ENCODE results near the gene ACSM4. TPM values are rescaled to one million over a fixed set of nuclear protein-coding genes. Genes with fewer than 3 reads are reported as not detected.
"Not testable (repeated sequence)": the region's sequence is repeated elsewhere in the genome, so short reads cannot be mapped to it uniquely, and the experiment has no call there.

Gene ACSM4
- not detected for total RNA-seq
- under 1 TPM in 1 of 2 donors, not detected in 1; 0.12 TPM for polyA plus RNA-seq (ENCODE audit: insufficient read length in 2 of 2)
- long read RNA-seq, donor 1 = 0 reads
- long read RNA-seq, donor 2 = 0 reads
- long read RNA-seq, donor 3 = 0 reads
- long read RNA-seq, donor 4 = 0 reads

GRCh38 chr12:7303772-7304171 lies at the start of gene ACSM4:
TSS of gene ACSM4 (plus strand) at chr12:7304072. CDS start at chr12:7304332, 260 bp downstream.
- Histone ChIP-seq H3K4me1 (ENCODE audit: control insufficient read depth, insufficient read depth, low read length) (no peaks in the 10 kb centered on the region), H3K36me3 (ENCODE audit: control insufficient read depth, insufficient read depth, low read length) (no peaks in the 10 kb centered on the region), H3K27ac (ENCODE audit: low read depth, low read length) (no peak within 1 kb of the TSS), H3K27me3 (ENCODE audit: control insufficient read depth, insufficient read depth, low read length) (no peaks in the 10 kb centered on the region), H3K9me3 (ENCODE audit: control insufficient read depth, insufficient read depth, low read length) (no peaks in the 10 kb centered on the region), H3K4me3 (ENCODE audit: low read depth, low read length) (no peak within 1 kb of the TSS)
- no peak for DNase-seq (ENCODE audit: low read depth in 4 of 6, low spot score in 6 of 6)
- WGBS (ENCODE audit: insufficient coverage) = 90% methylated on average over 3 of the region's 3 CpGs

- Histone ChIP-seq H3K9me3 (ENCODE audit: control insufficient read depth, insufficient read depth, low read length) (no peaks in the 10 kb centered on the region), H3K4me1 (ENCODE audit: control insufficient read depth, insufficient read depth, low read length) (no peaks in the 10 kb centered on the region), H3K36me3 (ENCODE audit: control insufficient read depth, insufficient read depth, low read length) (no peaks in the 10 kb centered on the region), H3K4me3 (ENCODE audit: low read depth, low read length) (no peak overlapping the region), H3K27ac (ENCODE audit: low read depth, low read length) (no peak overlapping the region), H3K27me3 (ENCODE audit: control insufficient read depth, insufficient read depth, low read length) (no peaks in the 10 kb centered on the region)
- DNase-seq (ENCODE audit: low read depth in 4 of 6, low spot score in 6 of 6) = no peak
- WGBS (ENCODE audit: insufficient coverage) = no CpG with 5 or more reads among the region's 1 CpG
Observed at GRCh38 chr12:7259060-7259459, 44.8 kb upstream of the ACSM4 start.

- Histone ChIP-seq H3K9me3 (ENCODE audit: control insufficient read depth, insufficient read depth, low read length) (no peaks in the 10 kb centered on the region), H3K4me3 (ENCODE audit: low read depth, low read length) (no peak overlapping the region), H3K4me1 (ENCODE audit: control insufficient read depth, insufficient read depth, low read length) (no peaks in the 10 kb centered on the region), H3K27me3 (ENCODE audit: control insufficient read depth, insufficient read depth, low read length) (no peaks in the 10 kb centered on the region), H3K36me3 (ENCODE audit: control insufficient read depth, insufficient read depth, low read length) (no peaks in the 10 kb centered on the region), H3K27ac (ENCODE audit: low read depth, low read length) (no peak overlapping the region)
- DNase-seq (ENCODE audit: low read depth in 4 of 6, low spot score in 6 of 6) = no peak
Observed at GRCh38 chr12:7264538-7264937, 39.3 kb upstream of the ACSM4 start.

- Histone ChIP-seq H3K36me3 (ENCODE audit: control insufficient read depth, insufficient read depth, low read length) (no peaks in the 10 kb centered on the region), H3K27ac (ENCODE audit: low read depth, low read length) (no peak overlapping the region), H3K9me3 (ENCODE audit: control insufficient read depth, insufficient read depth, low read length) (no peaks in the 10 kb centered on the region), H3K27me3 (ENCODE audit: control insufficient read depth, insufficient read depth, low read length) (no peaks in the 10 kb centered on the region), H3K4me3 (ENCODE audit: low read depth, low read length) (no peak overlapping the region), H3K4me1 (ENCODE audit: control insufficient read depth, insufficient read depth, low read length) (no peaks in the 10 kb centered on the region)
- 100% methylated on average over 2 of the region's 4 CpGs for WGBS (ENCODE audit: insufficient coverage)
- DNase-seq (ENCODE audit: low read depth in 4 of 6, low spot score in 6 of 6) = no peak
Observed at GRCh38 chr12:7265251-7265650, 38.6 kb upstream of the ACSM4 start.

- Histone ChIP-seq H3K9me3 (ENCODE audit: control insufficient read depth, insufficient read depth, low read length) (no peaks in the 10 kb centered on the region), H3K36me3 (ENCODE audit: control insufficient read depth, insufficient read depth, low read length) (no peaks in the 10 kb centered on the region), H3K4me3 (ENCODE audit: low read depth, low read length) (no peak overlapping the region), H3K27me3 (ENCODE audit: control insufficient read depth, insufficient read depth, low read length) (no peaks in the 10 kb centered on the region), H3K4me1 (ENCODE audit: control insufficient read depth, insufficient read depth, low read length) (no peaks in the 10 kb centered on the region), H3K27ac (ENCODE audit: low read depth, low read length) (no peak overlapping the region)
- no peak for DNase-seq (ENCODE audit: low read depth in 4 of 6, low spot score in 6 of 6)
- WGBS (ENCODE audit: insufficient coverage) = 91% methylated on average over 5 of the region's 5 CpGs
Observed at GRCh38 chr12:7269273-7269672, 34.6 kb upstream of the ACSM4 start.

GRCh38 chr12:7271893-7272514 lies 31.9 kb upstream of the ACSM4 start:
- Histone ChIP-seq H3K4me3 (ENCODE audit: low read depth, low read length) (no peak overlapping the region), H3K27me3 (ENCODE audit: control insufficient read depth, insufficient read depth, low read length) (no peaks in the 10 kb centered on the region), H3K36me3 (ENCODE audit: control insufficient read depth, insufficient read depth, low read length) (no peaks in the 10 kb centered on the region), H3K9me3 (ENCODE audit: control insufficient read depth, insufficient read depth, low read length) (no peaks in the 10 kb centered on the region), H3K4me1 (ENCODE audit: control insufficient read depth, insufficient read depth, low read length) (no peaks in the 10 kb centered on the region), H3K27ac (ENCODE audit: low read depth, low read length) (no peak overlapping the region)
- WGBS (ENCODE audit: insufficient coverage) = no CpG with 5 or more reads among the region's 5 CpGs
- DNase-seq (ENCODE audit: low read depth in 4 of 6, low spot score in 6 of 6) = no peak

GRCh38 chr12:7275482-7275881 lies 28.4 kb upstream of the ACSM4 start:
- H3K27ac ChIP-seq (ENCODE audit: low read depth, low read length); H3K36me3 ChIP-seq (ENCODE audit: control insufficient read depth, insufficient read depth, low read length); DNase-seq (ENCODE audit: low read depth in 4 of 6, low spot score in 6 of 6); H3K9me3 ChIP-seq (ENCODE audit: control insufficient read depth, insufficient read depth, low read length); H3K27me3 ChIP-seq (ENCODE audit: control insufficient read depth, insufficient read depth, low read length); H3K4me3 ChIP-seq (ENCODE audit: low read depth, low read length); H3K4me1 ChIP-seq (ENCODE audit: control insufficient read depth, insufficient read depth, low read length): not testable (repeated sequence)

- no peak overlapping the region for H3K4me3 ChIP-seq (ENCODE audit: low read depth, low read length)
- no peak for DNase-seq (ENCODE audit: low read depth in 4 of 6, low spot score in 6 of 6)
- no peaks in the 10 kb centered on the region for H3K27me3 ChIP-seq (ENCODE audit: control insufficient read depth, insufficient read depth, low read length)
- H3K27ac ChIP-seq (ENCODE audit: low read depth, low read length) = no peak overlapping the region
- H3K9me3 ChIP-seq (ENCODE audit: control insufficient read depth, insufficient read depth, low read length) = no peaks in the 10 kb centered on the region
- WGBS (ENCODE audit: insufficient coverage) = no CpG with 5 or more reads among the region's 2 CpGs
- H3K36me3 ChIP-seq (ENCODE audit: control insufficient read depth, insufficient read depth, low read length) = no peaks in the 10 kb centered on the region
- H3K4me1 ChIP-seq (ENCODE audit: control insufficient read depth, insufficient read depth, low read length) = no peaks in the 10 kb centered on the region
Observed at GRCh38 chr12:7282844-7283243, 21.0 kb upstream of the ACSM4 start.

GRCh38 chr12:7289743-7290142 lies 14.1 kb upstream of the ACSM4 start:
- no peak overlapping the region for H3K27ac ChIP-seq (ENCODE audit: low read depth, low read length)
- no peaks in the 10 kb centered on the region for H3K4me1 ChIP-seq (ENCODE audit: control insufficient read depth, insufficient read depth, low read length)
- H3K27me3 ChIP-seq (ENCODE audit: control insufficient read depth, insufficient read depth, low read length) = no peaks in the 10 kb centered on the region
- no peak for DNase-seq (ENCODE audit: low read depth in 4 of 6, low spot score in 6 of 6)
- 57% methylated on average over 1 of the region's 2 CpGs for WGBS (ENCODE audit: insufficient coverage)
- H3K36me3 ChIP-seq (ENCODE audit: control insufficient read depth, insufficient read depth, low read length) = no peaks in the 10 kb centered on the region
- H3K4me3 ChIP-seq (ENCODE audit: low read depth, low read length) = no peak overlapping the region
- no peaks in the 10 kb centered on the region for H3K9me3 ChIP-seq (ENCODE audit: control insufficient read depth, insufficient read depth, low read length)

- DNase-seq (ENCODE audit: low read depth in 4 of 6, low spot score in 6 of 6); H3K4me1 ChIP-seq (ENCODE audit: control insufficient read depth, insufficient read depth, low read length); H3K27ac ChIP-seq (ENCODE audit: low read depth, low read length); H3K27me3 ChIP-seq (ENCODE audit: control insufficient read depth, insufficient read depth, low read length); H3K4me3 ChIP-seq (ENCODE audit: low read depth, low read length); H3K36me3 ChIP-seq (ENCODE audit: control insufficient read depth, insufficient read depth, low read length); H3K9me3 ChIP-seq (ENCODE audit: control insufficient read depth, insufficient read depth, low read length): not testable (repeated sequence)
- WGBS (ENCODE audit: insufficient coverage) = 50% methylated on average over 1 of the region's 1 CpG
Observed at GRCh38 chr12:7290588-7290987, 13.3 kb upstream of the ACSM4 start.
